Measurements from ENCODE around the gene SCN2A. TPM values are rescaled to one million over a fixed set of nuclear protein-coding genes. Genes with fewer than 3 reads are reported as not detected.
"Not testable (repeated sequence)": the region's sequence is repeated elsewhere in the genome, so short reads cannot be mapped to it uniquely, and the experiment has no call there.

The SCN2A gene
- total RNA-seq, 1 experiment from 2014 or later: 0.24 TPM

DNA sequence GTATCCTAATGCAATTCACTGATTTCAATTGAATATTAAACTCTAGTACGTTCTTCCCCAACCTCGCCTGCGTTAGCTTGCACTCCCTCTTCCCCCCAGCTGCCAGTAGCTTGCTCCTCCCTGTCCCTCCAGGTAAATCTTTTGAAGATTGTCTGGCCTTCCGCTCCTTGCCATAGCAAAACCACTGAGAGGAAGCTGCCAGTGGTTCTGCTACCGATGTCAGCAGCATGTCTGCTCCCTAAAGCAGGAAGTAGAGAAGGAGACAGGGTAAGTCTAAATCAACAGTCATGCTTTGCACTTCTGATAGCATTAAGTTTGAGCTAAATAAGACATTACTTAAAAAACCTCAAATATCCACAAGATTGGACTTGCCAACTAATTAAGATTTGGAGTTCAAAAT, 89.1 kb downstream of the SCN2A start:
- no peaks in the 10 kb centered on the region for H3K27me3 Mint-ChIP-seq (ENCODE audit: low read depth)
- H3K27me3 ChIP-seq (ENCODE audit: insufficient read depth, low read length): no peaks in the 10 kb centered on the region
- no peak overlapping the region for H2BK20ac ChIP-seq (ENCODE audit: low read depth, low read length, poor library complexity, severe bottlenecking)
- TF ChIP-seq, protein P1, sequence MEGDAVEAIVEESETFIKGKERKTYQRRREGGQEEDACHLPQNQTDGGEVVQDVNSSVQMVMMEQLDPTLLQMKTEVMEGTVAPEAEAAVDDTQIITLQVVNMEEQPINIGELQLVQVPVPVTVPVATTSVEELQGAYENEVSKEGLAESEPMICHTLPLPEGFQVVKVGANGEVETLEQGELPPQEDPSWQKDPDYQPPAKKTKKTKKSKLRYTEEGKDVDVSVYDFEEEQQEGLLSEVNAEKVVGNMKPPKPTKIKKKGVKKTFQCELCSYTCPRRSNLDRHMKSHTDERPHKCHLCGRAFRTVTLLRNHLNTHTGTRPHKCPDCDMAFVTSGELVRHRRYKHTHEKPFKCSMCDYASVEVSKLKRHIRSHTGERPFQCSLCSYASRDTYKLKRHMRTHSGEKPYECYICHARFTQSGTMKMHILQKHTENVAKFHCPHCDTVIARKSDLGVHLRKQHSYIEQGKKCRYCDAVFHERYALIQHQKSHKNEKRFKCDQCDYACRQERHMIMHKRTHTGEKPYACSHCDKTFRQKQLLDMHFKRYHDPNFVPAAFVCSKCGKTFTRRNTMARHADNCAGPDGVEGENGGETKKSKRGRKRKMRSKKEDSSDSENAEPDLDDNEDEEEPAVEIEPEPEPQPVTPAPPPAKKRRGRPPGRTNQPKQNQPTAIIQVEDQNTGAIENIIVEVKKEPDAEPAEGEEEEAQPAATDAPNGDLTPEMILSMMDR (conservative IDR thresholded peaks at IDR 0.05): no peak
- no peak overlapping the region for H3K9ac ChIP-seq (ENCODE audit: extremely low read depth, insufficient read length, low read length)
- H4K5ac ChIP-seq (ENCODE audit: insufficient read length, low read depth, low read length): no peak overlapping the region
- H3K18ac ChIP-seq (ENCODE audit: insufficient read length, low read depth, low read length): no peak overlapping the region
- H2AFZ ChIP-seq (ENCODE audit: low read length): peak overlapping the region; percentile 56
- H3K4me3 Mint-ChIP-seq: no peak overlapping the region
- H3K79me2 ChIP-seq (ENCODE audit: insufficient read depth, low read length): no peaks in the 10 kb centered on the region
- no CpG with 5 or more reads among the region's 5 CpGs for WGBS (ENCODE audit: extremely low coverage, insufficient read length, low lambda C conversion rate)
- no peak overlapping the region for H2BK120ac ChIP-seq (ENCODE audit: low read depth, low read length, poor library complexity, severe bottlenecking)
- H3K27ac Mint-ChIP-seq: peak overlapping the region in 1 of 3 experiments; percentile 20; a peak in 2 of 7 replicates
- H2BK12ac ChIP-seq (ENCODE audit: insufficient read length, low read depth, low read length): no peak overlapping the region
- no peaks in the 10 kb centered on the region for H4K20me1 ChIP-seq (ENCODE audit: control insufficient read depth, insufficient read depth, insufficient read length)
- no peak overlapping the region for H2AK5ac ChIP-seq (ENCODE audit: insufficient read length, low read length)
- H3K56ac ChIP-seq (ENCODE audit: insufficient read length, low read depth, low read length): no peak overlapping the region
- H3K27ac ChIP-seq (ENCODE audit: insufficient read length, low read depth, low read length): no peak overlapping the region
- no peak overlapping the region for H4K8ac ChIP-seq (replicated peaks; ENCODE audit: insufficient read length, low read depth, low read length)
- no peak overlapping the region for H2BK5ac ChIP-seq (ENCODE audit: insufficient read length, low read length)
- H3K14ac ChIP-seq (ENCODE audit: insufficient read depth, low read length): no peak overlapping the region
- no peaks in the 10 kb centered on the region for H3K4me1 ChIP-seq (ENCODE audit: insufficient read depth, low read length)
- no peak overlapping the region for H3K4me2 ChIP-seq (ENCODE audit: insufficient read depth, insufficient read length, low read length)
- H3K9me3 ChIP-seq (ENCODE audit: control insufficient read depth, low read depth, low read length): no peaks in the 10 kb centered on the region
- H2BK15ac ChIP-seq (ENCODE audit: low read depth, low read length): no peak overlapping the region
- H3K23ac ChIP-seq (ENCODE audit: insufficient read length, low read depth, low read length): no peak overlapping the region
- no peak overlapping the region for H3T11ph ChIP-seq (ENCODE audit: low read length)
- H3K36me3 Mint-ChIP-seq (ENCODE audit: insufficient read depth in 1 of 3, low read depth in 3 of 3): no peaks in the 10 kb centered on the region
- no peak overlapping the region for H3K4ac ChIP-seq (ENCODE audit: low read depth, low read length)
- H3K4me1 Mint-ChIP-seq: peaks cover 0 to 6% of the 10 kb centered on the region in 2 experiments; a peak in 1 of 4 replicates
- no peak for DNase-seq
- no peak overlapping the region for H4K91ac ChIP-seq (ENCODE audit: insufficient read length, low read depth, low read length)
- H3K23me2 ChIP-seq (ENCODE audit: insufficient read length, low read depth, low read length, poor library complexity, severe bottlenecking): no peaks in the 10 kb centered on the region
- no peaks in the 10 kb centered on the region for H3K9me3 Mint-ChIP-seq
- H3K79me1 ChIP-seq (ENCODE audit: insufficient read depth, low read depth, low read length, poor library complexity, severe bottlenecking): no peaks in the 10 kb centered on the region

DNA sequence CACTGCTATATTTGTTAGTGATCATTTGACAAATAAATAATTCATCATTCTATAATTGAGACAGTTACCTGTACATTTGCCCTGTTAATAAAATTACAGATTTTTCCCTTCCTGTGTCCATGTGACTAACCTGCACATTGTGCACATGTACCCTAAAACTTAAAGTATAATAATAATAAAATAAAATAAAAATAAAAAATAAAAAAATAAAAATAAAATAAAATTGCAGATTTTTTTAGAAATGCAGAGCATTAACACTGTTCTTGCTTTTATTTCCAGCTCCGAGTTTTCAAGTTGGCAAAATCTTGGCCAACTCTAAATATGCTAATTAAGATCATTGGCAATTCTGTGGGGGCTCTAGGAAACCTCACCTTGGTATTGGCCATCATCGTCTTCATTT, 105.1 kb downstream of the SCN2A start:
- H3K4me1 ChIP-seq (ENCODE audit: insufficient read depth, low read length); H3K4me2 ChIP-seq (ENCODE audit: insufficient read depth, insufficient read length, low read length); DNase-seq; H3K23me2 ChIP-seq (ENCODE audit: insufficient read length, low read depth, low read length, poor library complexity, severe bottlenecking); H2BK120ac ChIP-seq (ENCODE audit: low read depth, low read length, poor library complexity, severe bottlenecking); H2BK20ac ChIP-seq (ENCODE audit: low read depth, low read length, poor library complexity, severe bottlenecking); H4K5ac ChIP-seq (ENCODE audit: insufficient read length, low read depth, low read length); H2BK15ac ChIP-seq (ENCODE audit: low read depth, low read length); H3K27ac Mint-ChIP-seq; H3K18ac ChIP-seq (ENCODE audit: insufficient read length, low read depth, low read length); H4K20me1 ChIP-seq (ENCODE audit: control insufficient read depth, insufficient read depth, insufficient read length); H2BK5ac ChIP-seq (ENCODE audit: insufficient read length, low read length); H3K14ac ChIP-seq (ENCODE audit: insufficient read depth, low read length); H3K27me3 ChIP-seq (ENCODE audit: insufficient read depth, low read length); H3K9me3 Mint-ChIP-seq; H3K36me3 Mint-ChIP-seq (ENCODE audit: insufficient read depth in 1 of 3, low read depth in 3 of 3); H2BK12ac ChIP-seq (ENCODE audit: insufficient read length, low read depth, low read length); H3K79me2 ChIP-seq (ENCODE audit: insufficient read depth, low read length); H3K56ac ChIP-seq (ENCODE audit: insufficient read length, low read depth, low read length); H3K9ac ChIP-seq (ENCODE audit: extremely low read depth, insufficient read length, low read length); H4K91ac ChIP-seq (ENCODE audit: insufficient read length, low read depth, low read length); H3K27ac ChIP-seq (ENCODE audit: insufficient read length, low read depth, low read length); H3K4me3 Mint-ChIP-seq; H3K9me3 ChIP-seq (ENCODE audit: control insufficient read depth, low read depth, low read length); H3K23ac ChIP-seq (ENCODE audit: insufficient read length, low read depth, low read length); H3K4me1 Mint-ChIP-seq; H3K27me3 Mint-ChIP-seq (ENCODE audit: low read depth); H3K4ac ChIP-seq (ENCODE audit: low read depth, low read length); H2AFZ ChIP-seq (ENCODE audit: low read length); H3T11ph ChIP-seq (ENCODE audit: low read length); H4K8ac ChIP-seq (replicated peaks; ENCODE audit: insufficient read length, low read depth, low read length); H2AK5ac ChIP-seq (ENCODE audit: insufficient read length, low read length); H3K79me1 ChIP-seq (ENCODE audit: insufficient read depth, low read depth, low read length, poor library complexity, severe bottlenecking): not testable (repeated sequence)
- no CpG with 5 or more reads among the region's 2 CpGs for WGBS (ENCODE audit: extremely low coverage, insufficient read length, low lambda C conversion rate)

Measured in H9 (cell line).